HG02759 (cell line): ENCODE data around the gene SLC4A11.
"Not testable (repeated sequence)": the region's sequence is repeated elsewhere in the genome, so short reads cannot be mapped to it uniquely, and the experiment has no call there.

ENCODE experiments used
- ATAC-seq: cut with Tn5 transposase; IDR thresholded peaks from one replicate; pipeline ENCODE4 v1.9.1; 2021; ENCODE audit warnings: mild to moderate bottlenecking, moderate library complexity; ENCODE audit not compliant: unreplicated experiment

Gene SLC4A11

GRCh38 chr20:3204124-3204794, 34.7 kb downstream of the SLC4A11 start, which contains the start of gene DDRGK1:
DDRGK1 (minus strand) TSS chr20:3204682; CDS start chr20:3204627, 55 bp downstream.
- peak; percentile 85 for ATAC-seq

- ATAC-seq = peak; percentile 25
These were observed 35.5 kb downstream of the SLC4A11 start for GRCh38 chr20:3203315-3204123.

GRCh38 chr20:3202965-3203314, 36.0 kb downstream of the SLC4A11 start:
- no peak for ATAC-seq

- no peak for ATAC-seq
These were observed 38.8 kb downstream of the SLC4A11 start for GRCh38 chr20:3199976-3200755.

GRCh38 chr20:3199206-3199605, 39.8 kb downstream of the SLC4A11 start:
- no peak for ATAC-seq

- ATAC-seq = no peak
These were observed 43.3 kb downstream of the SLC4A11 start for GRCh38 chr20:3195590-3196237.

- no peak for ATAC-seq
These were observed 44.2 kb downstream of the SLC4A11 start for GRCh38 chr20:3194617-3195280.

GRCh38 chr20:3193806-3194616, 45.0 kb downstream of the SLC4A11 start:
- no peak for ATAC-seq

GRCh38 chr20:3192226-3193015, 46.6 kb downstream of the SLC4A11 start:
- no peak for ATAC-seq

- ATAC-seq = no peak
These were observed 48.3 kb downstream of the SLC4A11 start for GRCh38 chr20:3190681-3191111.

GRCh38 chr20:3189561-3190131, 49.3 kb downstream of the SLC4A11 start:
- ATAC-seq = no peak

GRCh38 chr20:3188823-3189413, 50.1 kb downstream of the SLC4A11 start:
- ATAC-seq = no peak

- not testable (repeated sequence) for ATAC-seq
These were observed 51.1 kb downstream of the SLC4A11 start for GRCh38 chr20:3187861-3188260.

- ATAC-seq = no peak
These were observed 54.9 kb downstream of the SLC4A11 start for GRCh38 chr20:3183896-3184612.

- not testable (repeated sequence) for ATAC-seq
These were observed 56.6 kb downstream of the SLC4A11 start for GRCh38 chr20:3182429-3182828.

- no peak for ATAC-seq
These were observed 57.7 kb downstream of the SLC4A11 start for GRCh38 chr20:3181270-3181669.

- ATAC-seq = no peak
These were observed 58.7 kb downstream of the SLC4A11 start for GRCh38 chr20:3180319-3180718.
